CD4-positive, alpha-beta T cell (primary cell): ENCODE results near the gene DCHS1. TPM values are rescaled to one million over a fixed set of nuclear protein-coding genes. Genes with fewer than 3 reads are reported as not detected.

ENCODE experiments used
- ATAC-seq: fragments of 200-7000 bp; cut with Tn5 transposase; one replicate; pipeline ENCODE4 v1.10.0; 2022; ENCODE audit warnings: mild to moderate bottlenecking; ENCODE audit not compliant: poor library complexity
- CTCF ChIA-PET: fragments of 350-600 bp; sonication (Branson Sonifier 250); formaldehyde crosslinking; loops from one replicate; lab custom pipeline; 2021; ENCODE audit warnings: antibody characterized with exemption, inconsistent platforms; lab: Charles Lee
- POLR2A ChIA-PET: fragments of 350-600 bp; sonication (Branson Sonifier 250); formaldehyde crosslinking; loops from one replicate; lab custom pipeline; 2021; ENCODE audit warnings: antibody characterized with exemption, inconsistent platforms; lab: Charles Lee
- DNase-seq, 14 experiments: peaks; one replicate each; pipeline ENCODE4 v3.0.0-alpha.2; 2013 to 2020; ENCODE audit warnings: mixed read lengths in 2 of 14
- H3K27ac ChIP-seq, 2 donors: one replicate each; pipeline versions ENCODE4 v1.5.1 to v1.7.0; 2013; ENCODE audit warnings: low read length in 2 of 2, low read depth in 1 of 2, mild to moderate bottlenecking in 1 of 2
- H3K27me3 ChIP-seq, 2 experiments: 1 replicate in 1 of 2; 2 replicates in 1 of 2; pipeline versions ENCODE4 v1.6.1 to v1.7.0; 2013; ENCODE audit warnings: low read length in 2 of 2, control low read depth in 1 of 2, mild to moderate bottlenecking in 1 of 2, moderate library complexity in 1 of 2; ENCODE audit not compliant: insufficient read depth in 2 of 2, control insufficient read depth in 1 of 2
- H3K36me3 ChIP-seq: one replicate; pipeline ENCODE4 v1.6.1; 2013; ENCODE audit warnings: low read length, control low read depth; ENCODE audit not compliant: insufficient read depth
- H3K4me1 ChIP-seq: one replicate; pipeline ENCODE4 v1.6.1; 2013; ENCODE audit warnings: low read length, control low read depth; ENCODE audit not compliant: insufficient read depth
- H3K4me3 ChIP-seq: one replicate; pipeline ENCODE4 v1.5.1; 2013; ENCODE audit warnings: mild to moderate bottlenecking, low read length, moderate library complexity
- H3K9me3 ChIP-seq, 2 experiments: 1 replicate in 1 of 2; 2 replicates in 1 of 2; pipeline versions ENCODE4 v1.6.1 to v1.7.0; 2013; ENCODE audit warnings: low read length in 2 of 2, mild to moderate bottlenecking in 2 of 2, control low read depth in 1 of 2, moderate library complexity in 1 of 2; ENCODE audit not compliant: control insufficient read depth in 1 of 2, insufficient read depth in 1 of 2
- H3K27ac Mint-ChIP-seq: one replicate; pipeline ENCODE4 v1.8.0; 2020; ENCODE audit warnings: mixed read lengths
- H3K27me3 Mint-ChIP-seq: one replicate; pipeline ENCODE4 v1.8.0; 2021; ENCODE audit warnings: mixed read lengths
- H3K36me3 Mint-ChIP-seq: one replicate; pipeline ENCODE4 v1.8.0; 2021; ENCODE audit warnings: low read depth, mixed read lengths
- H3K4me1 Mint-ChIP-seq: one replicate; pipeline ENCODE4 v1.8.0; 2021; ENCODE audit warnings: low read depth, mixed read lengths
- H3K4me3 Mint-ChIP-seq: one replicate; pipeline ENCODE4 v1.8.0; 2020; ENCODE audit warnings: mild to moderate bottlenecking, mixed read lengths
- H3K9me3 Mint-ChIP-seq: one replicate; pipeline ENCODE4 v1.8.0; 2020; ENCODE audit warnings: mixed read lengths
- intact Hi-C, 2 experiments: fragments of 100-400 bp; cut with DNase I in 1 of 2; cut with micrococcal nuclease in 1 of 2; formaldehyde crosslinking; loops; one replicate each; pipeline versions ENCODE4 v1.15.1 to v1.9.0; 2023 to 2025; cut with DNase I, micrococcal nuclease
- total RNA-seq, 174 experiments: library from RNA in 2 of 174; stranded (reverse) in 2 of 174; gene quantifications; one replicate each; pipeline ENCODE4 v1.2.3 and lab custom pipeline; 2021 to 2026
- TF ChIP-seq, protein P1 (sequence below): fragments of 200-600 bp; IDR thresholded peaks from one replicate; pipeline ENCODE4 v1.8.0; 2022; ENCODE audit warnings: antibody characterized with exemption, mild to moderate bottlenecking

Gene DCHS1
- total RNA-seq, 2 experiments from 2014 or later = 9.7 TPM

DNA sequence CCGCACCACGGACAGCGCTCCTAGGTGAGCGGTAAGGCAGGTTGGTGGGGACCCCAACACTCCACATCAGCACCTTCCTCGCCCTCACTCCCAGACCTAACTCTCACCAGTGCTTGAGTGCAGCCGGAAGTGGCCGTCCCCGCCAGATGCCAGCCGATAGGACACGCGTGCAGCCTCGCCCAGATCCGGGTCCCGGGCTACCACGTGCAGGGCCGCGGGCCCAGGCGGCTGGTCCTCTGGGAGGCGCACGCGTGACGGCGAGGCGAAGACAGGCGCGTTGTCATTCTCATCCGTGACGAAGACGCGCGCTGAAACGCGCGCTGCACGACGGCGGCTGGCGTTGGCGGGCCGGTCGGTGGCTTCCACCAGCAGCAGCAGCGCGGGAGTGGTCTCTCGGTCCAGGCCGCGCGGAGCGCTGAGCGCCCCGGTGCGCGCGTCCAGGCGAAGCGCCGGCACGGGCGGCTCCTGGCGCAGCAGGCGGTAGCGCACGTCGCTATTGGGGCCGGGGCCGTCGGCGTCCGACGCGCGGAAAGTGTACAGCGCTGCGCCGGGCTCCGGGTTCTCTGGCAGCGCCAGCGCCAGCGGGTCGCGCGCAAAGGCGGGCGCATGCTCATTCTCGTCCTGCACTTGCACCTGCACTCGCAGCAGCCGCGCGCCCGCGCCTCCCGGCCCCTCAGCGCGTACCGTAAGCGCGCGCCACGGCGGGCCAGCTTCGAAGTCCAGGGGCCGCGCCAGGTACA lies 25.5 kb downstream of the DCHS1 start:
- Histone ChIP-seq H3K27me3 (no peaks in the 10 kb centered on the region), H3K27ac (no peak overlapping the region), H3K9me3 (no peaks in the 10 kb centered on the region), H3K36me3 (peaks cover 6% of the 10 kb centered on the region), H3K4me1 (peaks cover 18% of the 10 kb centered on the region), H3K4me3 (no peak overlapping the region)
- H3K4me1 Mint-ChIP-seq = peaks cover 12% of the 10 kb centered on the region
- no peak overlapping the region for H3K27ac Mint-ChIP-seq
- H3K9me3 Mint-ChIP-seq = no peaks in the 10 kb centered on the region
- TF ChIP-seq, protein P1, sequence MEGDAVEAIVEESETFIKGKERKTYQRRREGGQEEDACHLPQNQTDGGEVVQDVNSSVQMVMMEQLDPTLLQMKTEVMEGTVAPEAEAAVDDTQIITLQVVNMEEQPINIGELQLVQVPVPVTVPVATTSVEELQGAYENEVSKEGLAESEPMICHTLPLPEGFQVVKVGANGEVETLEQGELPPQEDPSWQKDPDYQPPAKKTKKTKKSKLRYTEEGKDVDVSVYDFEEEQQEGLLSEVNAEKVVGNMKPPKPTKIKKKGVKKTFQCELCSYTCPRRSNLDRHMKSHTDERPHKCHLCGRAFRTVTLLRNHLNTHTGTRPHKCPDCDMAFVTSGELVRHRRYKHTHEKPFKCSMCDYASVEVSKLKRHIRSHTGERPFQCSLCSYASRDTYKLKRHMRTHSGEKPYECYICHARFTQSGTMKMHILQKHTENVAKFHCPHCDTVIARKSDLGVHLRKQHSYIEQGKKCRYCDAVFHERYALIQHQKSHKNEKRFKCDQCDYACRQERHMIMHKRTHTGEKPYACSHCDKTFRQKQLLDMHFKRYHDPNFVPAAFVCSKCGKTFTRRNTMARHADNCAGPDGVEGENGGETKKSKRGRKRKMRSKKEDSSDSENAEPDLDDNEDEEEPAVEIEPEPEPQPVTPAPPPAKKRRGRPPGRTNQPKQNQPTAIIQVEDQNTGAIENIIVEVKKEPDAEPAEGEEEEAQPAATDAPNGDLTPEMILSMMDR = no peak
- POLR2A ChIA-PET = interaction anchor here (1.9 kb wide), 1 partner anchor 18 kb away, joined by 5 read pairs; the partner anchor contains the start of gene TAF10
- ATAC-seq (no peak), DNase-seq (no peak)
- H3K36me3 Mint-ChIP-seq = peaks cover 28% of the 10 kb centered on the region
- CTCF ChIA-PET = no interaction called here
- H3K27me3 Mint-ChIP-seq = no peaks in the 10 kb centered on the region
- intact Hi-C loops = no loop called here
- no peak overlapping the region for H3K4me3 Mint-ChIP-seq

DNA sequence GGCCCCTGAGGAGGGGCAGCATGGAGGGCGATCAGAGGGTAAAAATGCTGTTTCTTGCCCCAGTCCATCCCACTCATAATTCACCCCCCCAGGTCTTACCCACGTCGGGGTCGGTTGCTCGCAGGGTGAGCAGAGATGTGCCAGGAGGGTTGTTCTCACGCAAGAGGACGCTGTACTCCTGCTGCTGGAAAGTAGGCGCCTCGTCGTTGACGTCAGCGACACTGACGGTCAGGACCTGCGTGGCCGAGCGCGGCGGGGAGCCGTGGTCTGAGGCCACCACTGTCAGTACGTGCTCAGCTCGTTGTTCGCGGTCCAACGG lies 26.1 kb downstream of the DCHS1 start:
- Mint-ChIP-seq H3K4me3 (no peak overlapping the region), H3K4me1 (peaks cover 12% of the 10 kb centered on the region), H3K27me3 (no peaks in the 10 kb centered on the region), H3K36me3 (peaks cover 30% of the 10 kb centered on the region), H3K27ac (no peak overlapping the region), H3K9me3 (no peaks in the 10 kb centered on the region)
- DNase-seq = peak in 1 of 14 experiments; percentile 15
- TF ChIP-seq, protein P1 = no peak
- H3K4me1 ChIP-seq = peaks cover 18% of the 10 kb centered on the region
- no peaks in the 10 kb centered on the region for H3K9me3 ChIP-seq
- ATAC-seq = no peak
- H3K4me3 ChIP-seq = no peak overlapping the region
- CTCF ChIA-PET = no interaction called here
- POLR2A ChIA-PET = no interaction called here
- no peaks in the 10 kb centered on the region for H3K27me3 ChIP-seq
- intact Hi-C loops = no loop called here
- peaks cover 6% of the 10 kb centered on the region for H3K36me3 ChIP-seq
- no peak overlapping the region for H3K27ac ChIP-seq

DNA sequence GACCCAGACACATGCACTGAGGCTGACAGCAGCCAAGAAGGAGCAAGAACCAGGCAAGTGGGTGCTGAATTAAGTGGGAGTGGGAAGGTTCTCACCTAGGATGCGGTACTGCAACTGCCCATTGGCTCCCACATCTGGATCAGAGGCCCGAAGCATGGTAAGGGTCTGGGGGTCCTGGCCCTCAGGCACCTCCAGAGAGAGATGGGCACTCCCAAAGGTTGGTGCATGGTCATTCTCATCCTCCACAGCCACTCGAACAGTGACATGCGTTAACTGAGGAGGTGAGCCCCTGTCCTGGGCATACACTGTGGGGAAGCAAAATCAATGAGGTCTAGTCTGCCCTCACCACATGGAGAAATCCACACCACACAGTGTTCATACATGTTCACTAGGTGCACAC lies 27.1 kb downstream of the DCHS1 start:
- Histone ChIP-seq H3K4me3 (no peak overlapping the region), H3K27ac (no peak overlapping the region), H3K27me3 (no peaks in the 10 kb centered on the region), H3K4me1 (peaks cover 18% of the 10 kb centered on the region), H3K9me3 (no peaks in the 10 kb centered on the region), H3K36me3 (peaks cover 6% of the 10 kb centered on the region)
- H3K36me3 Mint-ChIP-seq = peaks cover 34% of the 10 kb centered on the region
- ATAC-seq (no peak), DNase-seq (no peak)
- peaks cover 12% of the 10 kb centered on the region for H3K4me1 Mint-ChIP-seq
- no peaks in the 10 kb centered on the region for H3K27me3 Mint-ChIP-seq
- H3K4me3 Mint-ChIP-seq = no peak overlapping the region
- no peaks in the 10 kb centered on the region for H3K9me3 Mint-ChIP-seq
- ChIA-PET CTCF (interaction anchor here (1.1 kb wide), 1 partner anchor 24 kb away, joined by 3 read pairs; no protein-coding TSS in a partner anchor), POLR2A (interaction anchor here (3.0 kb wide), 1 partner anchor 16 kb away, joined by 14 read pairs; the partner anchor contains the start of gene TAF10)
- TF ChIP-seq, protein P1 = no peak
- H3K27ac Mint-ChIP-seq = no peak overlapping the region
- intact Hi-C loops = no loop called here
